ENCODE results near the gene DAGLA. TPM values are rescaled to one million over a fixed set of nuclear protein-coding genes. Genes with fewer than 3 reads are reported as not detected.

The DAGLA gene
- total and polyA plus RNA-seq, 2 donors from 2014 or later, result 1.4 to 3.9 TPM

DNA sequence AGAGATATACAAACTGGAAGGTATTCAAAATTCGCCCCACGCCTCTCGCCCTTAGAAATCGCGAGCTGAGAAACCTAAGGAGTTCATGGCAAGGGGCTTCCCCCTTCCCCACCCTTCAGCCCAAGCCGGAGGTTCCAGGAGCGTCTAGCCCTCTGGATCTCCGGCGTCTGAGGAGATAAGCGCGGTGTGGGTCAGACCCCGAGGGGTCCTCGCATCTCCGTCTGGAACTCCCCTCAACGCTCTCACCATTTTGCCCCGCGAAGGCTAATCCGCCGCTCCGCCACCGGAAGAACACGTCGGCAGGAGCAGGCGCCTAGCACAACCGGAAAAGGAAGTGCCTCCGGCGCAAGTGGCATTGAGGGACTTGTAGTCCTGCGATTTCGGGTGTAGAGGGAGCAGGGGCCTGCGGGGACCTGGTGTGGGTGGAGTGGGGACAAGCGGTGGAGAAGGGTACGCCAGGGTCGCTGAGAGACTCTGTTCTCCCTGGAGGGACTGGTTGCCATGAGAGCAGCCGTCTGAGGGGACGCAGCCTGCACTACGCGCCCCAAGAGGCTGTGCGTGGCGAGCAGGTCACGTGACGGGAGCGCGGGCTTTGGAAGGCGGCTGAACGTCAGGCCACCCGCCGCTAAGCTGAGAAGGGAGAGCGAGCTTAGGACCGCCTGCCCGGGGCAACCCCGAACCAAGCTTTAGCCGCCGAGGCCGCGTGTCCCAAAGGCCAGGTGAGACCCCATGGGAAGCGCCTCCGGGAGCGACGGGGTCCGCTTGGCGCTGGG, 112.3 kb downstream of the DAGLA start, which contains the start of the genes FEN1 and TMEM258:
FEN1 (plus strand) TSS at position 602 of the 773 bp plus-strand sequence. CDS start 2,451 bp downstream, outside the sequence.
TMEM258 (minus strand) TSS at position 290 of the 773 bp plus-strand sequence; CDS start at position 249, 41 bp downstream.
- peak within 1 kb of the TSS; percentile 88 to 97 (median 94) for H3K9ac ChIP-seq (ENCODE audit: low read length in 3 of 3)
- FAIRE-seq (no peak), DNase-seq (peak; percentile 92 to 98 (median 97))
- TF ChIP-seq, protein P1, sequence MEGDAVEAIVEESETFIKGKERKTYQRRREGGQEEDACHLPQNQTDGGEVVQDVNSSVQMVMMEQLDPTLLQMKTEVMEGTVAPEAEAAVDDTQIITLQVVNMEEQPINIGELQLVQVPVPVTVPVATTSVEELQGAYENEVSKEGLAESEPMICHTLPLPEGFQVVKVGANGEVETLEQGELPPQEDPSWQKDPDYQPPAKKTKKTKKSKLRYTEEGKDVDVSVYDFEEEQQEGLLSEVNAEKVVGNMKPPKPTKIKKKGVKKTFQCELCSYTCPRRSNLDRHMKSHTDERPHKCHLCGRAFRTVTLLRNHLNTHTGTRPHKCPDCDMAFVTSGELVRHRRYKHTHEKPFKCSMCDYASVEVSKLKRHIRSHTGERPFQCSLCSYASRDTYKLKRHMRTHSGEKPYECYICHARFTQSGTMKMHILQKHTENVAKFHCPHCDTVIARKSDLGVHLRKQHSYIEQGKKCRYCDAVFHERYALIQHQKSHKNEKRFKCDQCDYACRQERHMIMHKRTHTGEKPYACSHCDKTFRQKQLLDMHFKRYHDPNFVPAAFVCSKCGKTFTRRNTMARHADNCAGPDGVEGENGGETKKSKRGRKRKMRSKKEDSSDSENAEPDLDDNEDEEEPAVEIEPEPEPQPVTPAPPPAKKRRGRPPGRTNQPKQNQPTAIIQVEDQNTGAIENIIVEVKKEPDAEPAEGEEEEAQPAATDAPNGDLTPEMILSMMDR (IDR thresholded peaks at IDR 0.05; ENCODE audit: borderline replicate concordance, extremely low read depth, insufficient read depth), result peak; percentile 8
- H3K27ac ChIP-seq (ENCODE audit: low read depth in 2 of 2, low read length in 2 of 2), result peak within 1 kb of the TSS; percentile 96 to 99
- intact Hi-C loops (cut with DNase I), result no loop called here
- H3K9me3 ChIP-seq (ENCODE audit: control insufficient read depth in 2 of 3, insufficient read depth in 1 of 3, low read length in 3 of 3), result no peaks in the 10 kb centered on the region
- H3K27me3 ChIP-seq (ENCODE audit: control insufficient read depth, insufficient read depth, low read length), result no peaks in the 10 kb centered on the region
- H3K4me1 ChIP-seq (ENCODE audit: control insufficient read depth in 2 of 3, insufficient read depth in 2 of 3, low read depth in 1 of 3, low read length in 3 of 3), result peaks cover 3 to 13% (median 8%) of the 10 kb centered on the region in 3 donors
- peak within 1 kb of the TSS; percentile 96 to 99 (median 98) for H3K4me3 ChIP-seq (ENCODE audit: low read length in 3 of 3)
- peaks cover 10 to 20% (median 14%) of the 10 kb centered on the region in 3 donors for H3K36me3 ChIP-seq (ENCODE audit: control insufficient read depth in 2 of 3, insufficient read depth in 3 of 3, low read length in 3 of 3)

DNA sequence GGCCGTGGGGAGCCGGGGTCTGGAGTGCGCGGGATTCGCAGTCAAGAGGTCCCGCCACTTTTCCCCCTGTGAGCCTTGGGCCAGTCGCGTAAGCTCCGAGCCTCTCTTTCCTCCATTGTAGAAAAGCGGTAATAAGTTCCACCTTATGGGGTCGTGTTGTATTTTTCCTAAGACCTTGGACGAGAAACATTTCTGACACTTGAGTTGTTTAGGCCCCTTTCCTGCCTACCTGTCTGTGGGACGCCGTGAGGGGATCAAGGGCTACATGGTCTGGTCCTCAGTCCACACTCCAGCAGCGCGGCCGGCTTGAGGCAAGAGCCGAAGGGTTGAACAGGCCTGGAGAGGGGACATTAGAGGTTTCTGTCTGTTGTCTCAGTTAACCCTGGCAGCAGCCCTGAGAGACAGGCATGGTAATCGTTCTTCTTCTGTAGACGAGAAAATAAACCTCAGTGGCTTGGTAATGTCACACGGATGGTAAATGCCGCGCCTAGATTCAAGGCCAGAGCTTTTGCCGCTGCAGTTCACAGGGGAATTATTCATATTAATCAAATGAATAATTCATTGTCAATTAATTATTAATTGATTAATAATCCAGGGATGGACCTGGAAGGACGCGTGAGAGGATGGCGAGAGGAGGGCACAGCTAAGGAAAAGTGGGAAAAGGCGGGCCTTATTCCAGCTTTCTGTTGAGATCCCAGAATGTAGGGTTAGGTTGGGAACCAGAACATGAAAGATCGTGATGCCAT, 113.1 kb downstream of the DAGLA start:
- peaks cover 3 to 13% (median 11%) of the 10 kb centered on the region in 3 donors for H3K4me1 ChIP-seq (ENCODE audit: control insufficient read depth in 2 of 3, insufficient read depth in 2 of 3, low read depth in 1 of 3, low read length in 3 of 3)
- no peaks in the 10 kb centered on the region for H3K27me3 ChIP-seq (ENCODE audit: control insufficient read depth, insufficient read depth, low read length)
- peak overlapping the region in 1 of 2 donors; percentile 99 for H3K27ac ChIP-seq (ENCODE audit: low read depth in 2 of 2, low read length in 2 of 2)
- H3K9me3 ChIP-seq (ENCODE audit: control insufficient read depth in 2 of 3, insufficient read depth in 1 of 3, low read length in 3 of 3), result no peaks in the 10 kb centered on the region
- FAIRE-seq, result no peak
- TF ChIP-seq, protein P1 (IDR thresholded peaks at IDR 0.05; ENCODE audit: borderline replicate concordance, extremely low read depth, insufficient read depth), result no peak
- peak overlapping the region; percentile 3 to 94 (median 88) for H3K9ac ChIP-seq (ENCODE audit: low read length in 3 of 3)
- peaks cover 9 to 15% (median 10%) of the 10 kb centered on the region in 3 donors for H3K36me3 ChIP-seq (ENCODE audit: control insufficient read depth in 2 of 3, insufficient read depth in 3 of 3, low read length in 3 of 3)
- H3K4me3 ChIP-seq (ENCODE audit: low read length in 3 of 3), result peak overlapping the region; percentile 96 to 99 (median 98)
- peak in 2 of 5 donors; percentile 33 to 55 for DNase-seq
- intact Hi-C loops (cut with DNase I), result no loop called here

DNA sequence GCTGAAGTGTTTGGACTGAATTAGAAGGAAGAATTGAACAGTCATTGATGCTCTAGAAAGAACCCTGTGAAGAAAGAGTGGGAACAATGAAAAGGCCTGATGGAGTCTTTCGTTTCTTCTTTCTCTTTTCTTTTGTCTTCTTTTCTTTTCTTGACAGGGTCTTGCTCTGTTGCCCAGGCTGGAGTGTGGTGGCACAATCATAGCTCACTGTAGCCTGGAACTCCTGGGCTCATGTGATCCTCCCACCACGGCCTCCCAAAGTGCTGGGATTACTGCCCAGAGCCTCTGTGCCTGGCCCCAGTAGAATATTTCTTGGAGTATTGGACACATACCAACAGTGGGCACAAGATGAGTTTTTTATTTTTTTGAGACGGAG, 113.6 kb downstream of the DAGLA start:
- peaks cover 8 to 14% (median 9%) of the 10 kb centered on the region in 3 donors for H3K36me3 ChIP-seq (ENCODE audit: control insufficient read depth in 2 of 3, insufficient read depth in 3 of 3, low read length in 3 of 3)
- no peak overlapping the region for H3K27ac ChIP-seq (ENCODE audit: low read depth in 2 of 2, low read length in 2 of 2)
- H3K4me3 ChIP-seq (ENCODE audit: low read length in 3 of 3), result peak overlapping the region in 1 of 3 donors; percentile 96
- intact Hi-C loops (cut with DNase I), result no loop called here
- DNase-seq (no peak), FAIRE-seq (no peak)
- peaks cover 3 to 13% (median 11%) of the 10 kb centered on the region in 3 donors for H3K4me1 ChIP-seq (ENCODE audit: control insufficient read depth in 2 of 3, insufficient read depth in 2 of 3, low read depth in 1 of 3, low read length in 3 of 3)
- H3K9ac ChIP-seq (ENCODE audit: low read length in 3 of 3), result no peak overlapping the region
- H3K27me3 ChIP-seq (ENCODE audit: control insufficient read depth, insufficient read depth, low read length), result no peaks in the 10 kb centered on the region
- no peaks in the 10 kb centered on the region for H3K9me3 ChIP-seq (ENCODE audit: control insufficient read depth in 2 of 3, insufficient read depth in 1 of 3, low read length in 3 of 3)
- TF ChIP-seq, protein P1 (IDR thresholded peaks at IDR 0.05; ENCODE audit: borderline replicate concordance, extremely low read depth, insufficient read depth), result no peak

All from kidney (tissue), 14 donors.